ENCODE results near the gene TRAPPC2L.

The TRAPPC2L gene

GRCh38 chr16:88839026-88839529 is 17.8 kb upstream of the TRAPPC2L start:
- in situ Hi-C loops (cut with MboI; ENCODE audit: low sequenced_read_pairs): no loop called here

GRCh38 chr16:88839745-88840599 is 17.0 kb upstream of the TRAPPC2L start:
- in situ Hi-C loops (cut with MboI; ENCODE audit: low sequenced_read_pairs): no loop called here

- in situ Hi-C loops (cut with MboI; ENCODE audit: low sequenced_read_pairs): no loop called here
Measured at GRCh38 chr16:88840600-88841215, 16.2 kb upstream of the TRAPPC2L start.

- in situ Hi-C loops (cut with MboI; ENCODE audit: low sequenced_read_pairs): no loop called here
Measured at GRCh38 chr16:88841521-88842307, 15.2 kb upstream of the TRAPPC2L start.

DNA sequence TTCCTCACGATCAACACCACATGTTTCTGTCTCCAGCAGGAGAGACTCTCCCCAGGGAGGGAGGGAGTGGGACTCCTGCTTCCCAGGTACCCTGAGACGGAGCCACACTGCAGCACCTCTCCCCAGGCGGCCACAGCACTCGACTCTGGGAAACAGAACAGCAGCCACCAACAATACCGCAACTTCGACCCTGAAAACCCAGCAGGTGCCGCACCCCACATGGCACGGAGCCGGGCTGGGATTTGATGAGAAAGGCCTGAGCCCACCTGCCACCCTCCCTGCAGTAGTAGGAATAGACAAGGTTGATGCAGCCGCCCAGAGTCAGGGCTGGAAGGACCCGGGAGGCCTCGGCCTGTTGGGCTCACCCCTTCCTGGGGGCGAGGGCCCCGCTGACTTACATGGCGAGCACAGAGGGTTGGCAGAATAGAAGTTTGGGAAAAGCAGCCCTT is 14.6 kb upstream of the TRAPPC2L start:
- in situ Hi-C loops (cut with MboI; ENCODE audit: low sequenced_read_pairs): no loop called here

GRCh38 chr16:88842806-88843205 is 14.1 kb upstream of the TRAPPC2L start:
- in situ Hi-C loops (cut with MboI; ENCODE audit: low sequenced_read_pairs): no loop called here

DNA sequence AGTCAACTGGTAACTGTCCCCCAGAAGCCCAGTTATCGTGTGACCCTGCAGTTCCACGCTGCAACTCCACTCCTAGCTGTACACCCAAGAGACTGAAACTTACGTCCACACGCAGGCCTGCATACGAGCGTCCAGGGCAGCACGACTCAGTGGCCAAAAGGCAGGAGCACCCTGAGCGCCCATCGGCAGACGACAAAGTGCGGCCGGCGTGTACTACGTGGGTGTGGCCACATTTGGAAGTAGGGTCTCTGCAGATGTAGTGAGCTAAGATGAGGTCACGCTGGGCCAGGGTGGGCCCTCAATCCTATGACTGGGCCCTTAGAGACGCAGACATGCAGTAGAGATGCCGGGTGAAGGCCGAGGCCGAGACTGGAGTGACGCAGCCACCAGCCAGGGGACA is 13.7 kb upstream of the TRAPPC2L start:
- in situ Hi-C loops (cut with MboI; ENCODE audit: low sequenced_read_pairs): no loop called here

GRCh38 chr16:88844419-88845036 is 12.4 kb upstream of the TRAPPC2L start:
- in situ Hi-C loops (cut with MboI; ENCODE audit: low sequenced_read_pairs): no loop called here

DNA sequence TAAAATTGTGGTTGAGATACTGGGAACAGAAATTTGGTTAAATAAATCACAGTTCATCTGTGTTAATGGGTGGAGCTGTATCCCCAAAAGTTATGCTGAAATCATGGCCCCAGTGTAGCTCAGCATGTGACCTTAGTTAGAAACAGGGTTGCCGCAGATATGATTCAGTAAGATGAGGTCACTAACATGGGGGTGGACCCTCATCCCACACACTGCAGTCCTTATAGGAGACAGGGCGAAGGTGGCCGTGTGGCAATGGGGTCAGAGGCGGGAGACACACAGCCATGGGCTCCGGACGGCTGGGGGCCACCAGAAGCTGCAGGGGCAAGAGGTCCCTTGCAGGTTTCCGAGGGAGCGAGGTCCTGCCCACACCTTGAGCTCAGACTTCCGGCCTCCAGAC is 10.8 kb upstream of the TRAPPC2L start:
- in situ Hi-C loops (cut with MboI; ENCODE audit: low sequenced_read_pairs): no loop called here

GRCh38 chr16:88847654-88848053 is 9.3 kb upstream of the TRAPPC2L start:
- in situ Hi-C loops (cut with MboI; ENCODE audit: low sequenced_read_pairs): no loop called here

DNA sequence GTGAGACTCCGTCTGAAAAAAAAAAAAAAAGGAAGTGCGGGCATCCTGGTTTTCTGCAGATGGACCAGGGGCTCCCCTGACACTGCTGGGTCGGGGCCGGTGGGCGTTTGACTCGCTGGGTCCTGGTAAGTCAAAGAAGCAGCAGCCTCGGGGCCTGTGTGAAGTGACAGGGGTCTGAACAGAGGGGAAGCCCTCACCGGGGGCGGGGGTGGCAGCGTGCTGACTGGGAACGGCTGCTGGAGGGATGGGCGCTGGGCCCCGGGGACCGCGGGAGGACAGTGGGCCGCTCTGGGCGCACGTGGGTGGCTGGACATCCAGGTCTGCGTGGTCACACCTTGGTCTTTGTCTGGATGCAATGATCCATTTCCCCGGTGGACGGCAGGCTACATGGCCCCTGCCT is 8.4 kb upstream of the TRAPPC2L start:
- in situ Hi-C loops (cut with MboI; ENCODE audit: low sequenced_read_pairs): no loop called here

- in situ Hi-C loops (cut with MboI; ENCODE audit: low sequenced_read_pairs): no loop called here
Measured at GRCh38 chr16:88850531-88851199, 6.3 kb upstream of the TRAPPC2L start.

GRCh38 chr16:88851616-88852015 is 5.3 kb upstream of the TRAPPC2L start:
- in situ Hi-C loops (cut with MboI; ENCODE audit: low sequenced_read_pairs): no loop called here

DNA sequence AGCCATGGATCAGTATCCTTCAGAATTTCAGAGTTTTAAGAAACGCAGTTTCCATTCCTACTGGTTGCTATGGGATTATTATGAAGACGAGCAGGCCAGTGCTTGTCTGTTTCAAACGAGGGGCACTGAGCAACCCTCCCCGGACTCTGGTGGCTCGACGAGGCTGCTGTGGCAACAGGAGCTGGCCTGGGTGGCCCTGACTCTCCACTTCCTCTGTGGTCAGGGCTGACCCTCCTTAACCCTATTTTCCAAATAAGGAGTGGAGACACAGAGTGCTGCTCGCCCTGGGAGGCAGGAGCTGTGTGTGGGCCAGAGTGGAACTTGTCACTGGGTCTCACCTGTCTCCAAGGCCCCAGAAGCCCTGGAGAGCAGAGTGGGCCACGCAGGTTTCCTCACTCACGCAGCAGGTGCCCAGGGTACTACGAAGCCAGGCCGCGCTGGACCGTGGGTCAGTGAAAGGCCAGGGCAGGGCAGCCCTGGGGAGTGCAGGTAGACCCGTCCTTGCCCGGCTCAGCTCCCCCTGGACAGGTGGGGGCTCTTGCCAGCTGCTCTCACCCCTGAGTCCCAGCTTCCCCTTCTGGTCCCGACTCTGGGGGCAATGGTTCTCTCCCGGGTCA is 3.5 kb upstream of the TRAPPC2L start:
- in situ Hi-C loops (cut with MboI; ENCODE audit: low sequenced_read_pairs): no loop called here

GRCh38 chr16:88854306-88855111 is 2.4 kb upstream of the TRAPPC2L start:
- in situ Hi-C loops (cut with MboI; ENCODE audit: low sequenced_read_pairs): no loop called here

DNA sequence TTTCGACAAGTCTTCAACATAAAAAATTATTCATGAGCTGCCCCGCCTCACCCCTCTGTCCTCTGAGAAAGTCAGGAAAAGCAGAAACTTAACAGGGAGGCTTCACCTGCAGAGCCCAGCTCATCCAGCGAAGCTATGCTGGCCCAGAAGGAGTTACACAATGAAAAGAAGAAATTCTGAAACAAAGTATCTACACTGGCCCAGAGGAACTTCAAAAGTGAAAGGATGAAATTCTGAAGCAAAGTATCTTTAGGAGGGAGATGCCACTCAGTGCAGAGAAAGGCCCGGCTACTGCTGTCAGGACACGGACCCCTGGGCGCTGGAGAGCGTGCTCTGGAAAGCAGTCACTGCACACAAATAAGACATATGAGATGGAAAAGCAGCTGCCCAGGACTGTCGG is 1.8 kb upstream of the TRAPPC2L start:
- in situ Hi-C loops (cut with MboI; ENCODE audit: low sequenced_read_pairs): no loop called here

- in situ Hi-C loops (cut with MboI; ENCODE audit: low sequenced_read_pairs): no loop called here
Measured at GRCh38 chr16:88855736-88856121, 1.2 kb upstream of the TRAPPC2L start.

- in situ Hi-C loops (cut with MboI; ENCODE audit: low sequenced_read_pairs): no loop called here
Measured at GRCh38 chr16:88856122-88856827, 652 bp upstream of the TRAPPC2L start.

All from hTERT RPE-1 (cell line).